HG02610 (cell line): Measurements from ENCODE around the gene NHERF2.

Source experiments
- ATAC-seq: cut with Tn5 transposase; IDR thresholded peaks from one replicate; pipeline ENCODE4 v1.9.1; 2021; ENCODE audit warnings: mild to moderate bottlenecking, moderate library complexity; ENCODE audit not compliant: unreplicated experiment

Gene NHERF2

GRCh38 chr16:2078691-2079090 is 52.0 kb downstream of the NHERF2 start:
- no peak for ATAC-seq

- ATAC-seq: no peak
Measured at GRCh38 chr16:2079311-2079800, 52.7 kb downstream of the NHERF2 start.

DNA sequence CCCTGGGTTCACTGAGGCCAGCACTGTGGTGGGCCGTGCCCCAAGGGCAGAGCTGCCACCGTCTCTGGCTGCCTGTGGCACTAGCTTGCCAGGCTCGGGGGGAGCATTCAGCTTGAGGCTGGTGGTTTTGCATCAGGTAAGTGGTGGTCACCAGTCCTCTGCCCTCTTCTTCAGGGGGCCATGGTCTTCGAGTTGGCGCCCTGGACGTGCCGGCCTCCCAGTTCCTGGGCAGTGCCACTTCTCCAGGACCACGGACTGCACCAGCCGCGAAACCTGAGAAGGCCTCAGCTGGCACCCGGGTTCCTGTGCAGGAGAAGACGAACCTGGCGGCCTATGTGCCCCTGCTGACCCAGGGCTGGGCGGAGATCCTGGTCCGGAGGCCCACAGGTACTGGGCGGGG is 53.3 kb downstream of the NHERF2 start:
- ATAC-seq: no peak

- ATAC-seq: no peak
Measured at GRCh38 chr16:2081201-2082084, 54.7 kb downstream of the NHERF2 start.

- ATAC-seq: no peak
Measured at GRCh38 chr16:2082171-2082982, 55.7 kb downstream of the NHERF2 start.

- no peak for ATAC-seq
Measured at GRCh38 chr16:2082983-2083364, 56.3 kb downstream of the NHERF2 start.

DNA sequence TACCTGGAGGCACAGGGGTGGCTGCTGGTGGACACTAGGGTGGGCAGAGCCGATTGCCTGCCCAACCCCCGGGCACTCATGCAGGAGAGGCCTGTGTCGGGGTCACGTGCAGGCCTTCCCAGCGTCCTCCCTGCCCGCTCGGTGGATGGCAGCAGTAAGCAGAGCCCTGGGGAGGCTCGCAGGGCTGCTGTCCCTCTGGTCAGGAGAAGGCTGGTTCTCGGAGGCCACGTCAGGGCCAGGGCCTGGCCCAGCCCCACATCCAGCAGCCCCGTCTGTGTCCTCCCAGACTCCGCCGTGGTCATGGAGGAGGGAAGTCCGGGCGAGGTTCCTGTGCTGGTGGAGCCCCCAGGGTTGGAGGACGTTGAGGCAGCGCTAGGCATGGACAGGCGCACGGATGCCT is 56.7 kb downstream of the NHERF2 start:
- ATAC-seq: no peak

GRCh38 chr16:2083876-2084780 is 57.4 kb downstream of the NHERF2 start:
- ATAC-seq: no peak

DNA sequence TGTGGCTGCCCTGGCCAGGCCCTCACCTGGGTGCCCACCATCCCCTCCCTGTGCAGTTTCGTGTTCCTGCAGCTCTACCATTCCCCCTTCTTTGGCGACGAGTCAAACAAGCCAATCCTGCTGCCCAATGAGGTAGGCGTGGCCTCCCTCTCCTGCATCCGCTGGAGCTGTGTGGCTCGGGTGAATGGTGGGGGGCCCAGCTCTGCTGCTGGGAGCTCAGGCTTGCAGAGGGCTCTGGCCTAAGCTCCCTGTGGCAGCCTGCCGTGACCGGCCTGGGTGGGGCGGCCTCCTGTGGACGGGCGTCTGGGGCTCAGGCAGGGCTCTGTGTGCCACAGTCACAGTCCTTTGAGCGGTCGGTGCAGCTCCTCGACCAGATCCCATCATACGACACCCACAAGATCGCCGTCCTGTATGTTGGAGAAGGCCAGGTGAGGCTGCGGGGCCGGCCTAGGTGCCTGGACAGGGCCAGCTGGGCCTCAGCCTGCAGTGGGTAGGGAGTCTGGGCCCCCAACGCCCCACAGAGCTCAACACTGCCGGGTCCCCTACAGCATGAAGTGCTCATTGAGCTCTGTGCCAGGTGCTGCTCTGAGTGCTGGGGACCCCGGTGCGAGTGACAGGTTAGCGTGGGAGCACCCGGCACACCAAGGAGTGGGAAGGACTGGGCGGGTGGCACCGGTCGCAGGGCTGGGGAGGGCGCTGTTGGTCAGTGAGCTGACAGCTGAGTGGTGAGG is 58.4 kb downstream of the NHERF2 start:
- no peak for ATAC-seq

- no peak for ATAC-seq
Measured at GRCh38 chr16:2085669-2086068, 59.0 kb downstream of the NHERF2 start.

DNA sequence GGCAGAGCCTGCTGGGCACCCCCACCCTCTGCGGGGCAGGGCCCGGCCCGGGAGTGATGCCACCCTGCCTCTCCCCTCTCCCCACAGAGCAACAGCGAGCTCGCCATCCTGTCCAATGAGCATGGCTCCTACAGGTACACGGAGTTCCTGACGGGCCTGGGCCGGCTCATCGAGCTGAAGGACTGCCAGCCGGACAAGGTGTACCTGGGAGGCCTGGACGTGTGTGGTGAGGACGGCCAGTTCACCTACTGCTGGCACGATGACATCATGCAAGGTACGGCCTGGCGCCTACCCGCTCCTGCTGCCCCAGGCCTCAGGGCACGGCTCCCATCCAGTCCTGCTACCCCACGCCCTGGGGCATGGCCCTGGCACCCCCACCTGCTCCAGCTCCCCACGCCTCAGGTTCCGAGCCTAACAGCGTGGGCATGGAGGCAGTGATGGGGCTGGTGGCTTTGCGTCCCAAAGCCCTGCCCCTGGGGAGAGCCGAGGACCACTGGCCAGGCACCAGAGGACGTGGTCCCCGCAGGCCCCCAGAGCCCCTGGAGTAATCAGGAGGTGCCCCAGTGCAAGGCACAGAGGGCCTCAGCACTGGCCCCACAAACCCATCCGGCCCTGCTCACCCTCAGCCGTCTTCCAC is 59.5 kb downstream of the NHERF2 start:
- ATAC-seq: no peak

DNA sequence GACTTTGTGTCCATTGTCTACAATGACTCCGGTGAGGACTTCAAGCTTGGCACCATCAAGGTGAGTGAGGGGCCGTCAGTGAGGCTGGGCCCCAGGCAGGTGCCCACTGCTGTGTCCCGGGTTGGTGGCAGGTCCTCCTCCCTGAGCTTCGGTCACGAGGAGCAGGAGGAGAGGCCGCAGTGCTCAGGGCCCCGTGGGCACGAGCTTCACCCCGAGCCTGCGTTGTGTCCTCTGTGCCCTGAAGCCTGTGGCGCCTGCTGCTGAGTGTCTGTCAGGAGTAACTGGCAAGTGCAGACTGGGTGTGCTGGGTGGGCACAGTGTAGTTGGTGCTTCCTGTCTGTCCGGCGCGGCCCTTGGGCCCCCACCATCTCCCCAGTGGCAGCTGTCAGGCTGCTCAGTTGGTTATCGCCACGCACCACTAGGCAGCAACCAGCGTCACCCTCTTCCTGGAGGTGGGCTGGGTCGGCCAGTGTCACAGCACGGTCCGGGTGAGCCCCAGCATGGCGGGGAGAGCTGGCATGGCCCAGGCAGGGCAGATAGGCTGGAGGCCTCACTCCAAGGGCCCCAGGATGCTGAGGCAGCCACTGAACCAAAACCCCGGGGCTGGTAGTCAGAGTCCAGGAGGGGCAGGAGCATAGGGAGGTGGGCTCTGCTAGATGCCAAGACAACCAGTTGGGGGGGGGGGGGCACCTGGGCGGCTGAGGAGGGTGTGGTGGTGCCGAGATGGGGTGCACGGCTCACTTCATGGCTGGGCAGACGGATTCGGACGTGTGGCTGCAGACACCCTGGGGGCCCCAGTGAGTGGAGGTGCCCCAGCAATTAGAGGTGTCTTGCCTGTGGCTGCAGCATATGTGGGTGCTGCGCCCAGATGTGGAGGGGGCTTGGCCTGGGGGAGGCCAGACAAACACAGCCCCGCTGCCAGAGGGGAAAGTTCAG is 60.4 kb downstream of the NHERF2 start:
- ATAC-seq: no peak

DNA sequence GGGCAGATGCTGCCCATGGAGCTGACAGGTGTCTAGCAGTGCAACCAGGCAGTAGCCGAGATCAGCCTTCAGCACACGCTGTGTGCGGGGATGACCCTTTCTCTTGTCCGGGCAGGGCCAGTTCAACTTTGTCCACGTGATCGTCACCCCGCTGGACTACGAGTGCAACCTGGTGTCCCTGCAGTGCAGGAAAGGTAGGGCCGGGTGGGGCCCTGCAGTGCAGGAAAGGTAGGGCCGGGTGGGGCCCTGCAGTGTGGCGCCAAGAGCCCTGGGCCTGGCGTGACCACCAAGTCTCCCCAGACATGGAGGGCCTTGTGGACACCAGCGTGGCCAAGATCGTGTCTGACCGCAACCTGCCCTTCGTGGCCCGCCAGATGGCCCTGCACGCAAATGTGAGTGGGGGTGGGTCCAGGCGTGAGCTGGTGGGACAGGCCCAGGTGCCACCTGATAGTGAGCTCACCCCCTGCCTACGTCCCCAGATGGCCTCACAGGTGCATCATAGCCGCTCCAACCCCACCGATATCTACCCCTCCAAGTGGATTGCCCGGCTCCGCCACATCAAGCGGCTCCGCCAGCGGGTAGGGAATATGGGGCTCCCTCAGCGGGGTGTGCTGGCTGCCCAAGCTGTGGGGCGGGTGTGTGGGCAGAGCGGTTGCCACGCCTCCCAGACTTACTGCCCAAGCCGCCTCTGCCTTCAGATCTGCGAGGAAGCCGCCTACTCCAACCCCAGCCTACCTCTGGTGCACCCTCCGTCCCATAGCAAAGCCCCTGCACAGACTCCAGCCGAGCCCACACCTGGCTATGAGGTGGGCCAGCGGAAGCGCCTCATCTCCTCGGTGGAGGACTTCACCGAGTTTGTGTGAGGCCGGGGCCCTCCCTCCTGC is 61.3 kb downstream of the NHERF2 start:
- ATAC-seq: no peak
